Measurements from ENCODE around the gene PSD2.
"Not testable (repeated sequence)": the region's sequence is repeated elsewhere in the genome, so short reads cannot be mapped to it uniquely, and the experiment has no call there.

PSD2 gene

DNA sequence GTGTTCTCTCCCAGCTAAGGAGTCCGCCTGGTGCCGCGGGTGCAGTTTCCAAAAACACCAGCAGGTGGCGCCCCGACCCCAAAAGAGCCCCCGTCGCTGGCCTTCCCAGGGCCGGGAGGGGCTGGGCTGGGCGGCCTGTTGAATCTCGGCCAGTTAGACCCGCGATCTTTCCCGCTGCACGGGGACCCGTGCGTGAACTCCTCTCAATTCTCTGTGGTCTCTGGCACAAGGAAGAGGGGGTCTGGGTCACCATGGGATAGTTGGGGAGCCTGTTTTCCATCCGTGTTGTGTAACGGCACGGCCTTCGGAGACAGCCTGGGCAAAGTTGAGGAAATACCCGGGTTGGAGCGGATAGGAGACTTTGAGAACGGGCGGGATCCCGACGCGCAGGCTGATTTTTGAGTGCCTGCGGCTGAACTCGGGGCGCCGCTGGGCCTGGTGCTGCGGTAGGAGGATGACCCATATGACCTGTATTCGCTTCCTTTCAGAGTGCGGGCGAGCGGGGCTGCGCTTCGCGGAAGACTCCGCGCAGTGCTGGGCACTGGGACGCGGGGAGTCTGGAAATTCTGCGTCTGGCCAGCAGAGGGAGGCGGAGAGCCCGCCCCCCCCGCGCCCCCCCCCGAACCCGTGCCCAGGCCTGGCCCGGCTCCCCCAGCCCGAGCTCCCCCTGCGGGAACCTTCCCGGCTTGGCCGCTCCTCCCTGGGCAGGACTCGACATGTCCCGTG is 7.9 kb upstream of the PSD2 start:
- in situ Hi-C loops (cut with HindIII; ENCODE audit: low sequenced_read_pairs) = no loop called here

DNA sequence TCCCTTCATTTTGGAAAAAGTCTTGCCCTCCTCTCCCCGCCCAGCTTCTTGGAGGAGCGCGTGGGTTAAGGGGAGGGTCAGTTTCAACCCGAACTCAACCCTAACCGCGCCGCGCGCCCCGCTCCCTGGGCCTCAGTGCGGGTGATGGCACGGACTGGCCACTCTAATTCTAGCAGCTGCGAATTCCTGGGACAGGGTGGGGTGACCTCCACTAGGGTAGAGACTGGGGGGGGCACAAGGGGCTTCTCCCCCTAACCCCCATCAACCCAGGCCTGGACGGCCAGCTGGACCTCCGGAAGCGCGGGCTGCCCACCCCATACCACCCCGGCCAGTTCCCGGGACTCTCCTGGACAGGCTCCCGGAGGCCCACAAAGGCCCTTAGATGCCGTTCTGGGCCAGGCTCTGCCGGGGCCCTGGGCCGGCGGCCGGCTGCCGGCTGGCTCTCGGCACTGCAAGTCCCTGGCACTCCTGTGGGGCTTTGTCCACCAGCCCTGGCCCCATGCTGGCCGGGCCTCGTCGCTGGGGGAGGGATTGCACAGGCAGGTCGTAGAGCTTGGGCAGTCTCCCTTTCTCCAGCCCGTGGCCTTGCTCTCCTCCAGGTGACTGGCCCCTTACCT is 7.2 kb upstream of the PSD2 start:
- in situ Hi-C loops (cut with HindIII; ENCODE audit: low sequenced_read_pairs) = no loop called here

DNA sequence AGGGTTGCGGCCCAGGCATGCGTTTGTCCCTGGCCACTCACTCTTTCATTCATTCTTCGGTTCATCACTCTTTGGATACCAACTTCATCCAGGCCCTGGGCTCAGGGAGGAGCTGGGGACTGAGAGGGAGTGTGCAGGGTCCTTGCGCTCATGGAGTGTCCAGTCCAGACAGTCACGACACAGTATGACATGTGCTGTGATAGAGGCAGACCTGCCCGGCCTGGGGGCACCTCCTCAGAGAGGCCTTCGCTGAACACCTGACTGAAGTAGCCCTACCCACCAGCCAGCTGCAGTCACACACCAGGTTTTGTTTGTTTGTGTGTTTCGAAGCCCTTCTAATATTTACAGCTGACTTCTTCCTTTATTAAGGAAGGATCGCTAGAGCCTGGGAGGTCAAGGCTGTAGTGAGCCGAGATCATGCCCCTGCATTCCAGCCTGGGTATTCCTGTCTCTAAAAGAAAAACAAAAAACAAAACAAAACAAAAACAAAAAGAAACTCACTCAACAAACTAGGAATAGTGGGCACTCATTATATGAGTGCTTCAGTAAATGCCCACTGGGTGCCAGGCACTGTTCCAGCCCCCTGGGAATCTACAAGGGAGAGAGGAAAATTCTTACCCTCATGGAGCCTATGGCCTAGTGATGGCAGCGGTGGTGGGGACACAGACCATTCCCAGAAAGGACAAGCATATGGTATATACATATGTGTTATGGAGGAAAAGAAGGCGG is 6.3 kb upstream of the PSD2 start:
- in situ Hi-C loops (cut with HindIII; ENCODE audit: low sequenced_read_pairs) = no loop called here

DNA sequence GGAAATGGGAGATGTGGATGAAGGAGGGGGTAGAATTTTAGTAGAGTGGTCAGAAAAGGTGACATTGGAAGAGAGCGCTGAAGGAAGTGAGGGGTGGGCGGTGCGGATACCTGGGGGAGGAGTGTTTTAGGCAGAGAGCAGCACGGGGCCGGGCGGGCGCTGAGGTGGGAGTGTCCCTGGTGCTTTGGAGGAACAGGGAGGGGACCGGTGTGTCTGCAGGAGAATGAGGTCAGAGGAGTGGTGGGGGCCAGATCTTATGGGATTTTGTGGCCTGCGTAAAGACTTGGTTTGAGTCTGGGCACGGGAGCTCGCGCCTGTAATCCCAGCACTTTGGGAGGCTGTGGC is 5.8 kb upstream of the PSD2 start:
- in situ Hi-C loops (cut with HindIII; ENCODE audit: low sequenced_read_pairs) = no loop called here

DNA sequence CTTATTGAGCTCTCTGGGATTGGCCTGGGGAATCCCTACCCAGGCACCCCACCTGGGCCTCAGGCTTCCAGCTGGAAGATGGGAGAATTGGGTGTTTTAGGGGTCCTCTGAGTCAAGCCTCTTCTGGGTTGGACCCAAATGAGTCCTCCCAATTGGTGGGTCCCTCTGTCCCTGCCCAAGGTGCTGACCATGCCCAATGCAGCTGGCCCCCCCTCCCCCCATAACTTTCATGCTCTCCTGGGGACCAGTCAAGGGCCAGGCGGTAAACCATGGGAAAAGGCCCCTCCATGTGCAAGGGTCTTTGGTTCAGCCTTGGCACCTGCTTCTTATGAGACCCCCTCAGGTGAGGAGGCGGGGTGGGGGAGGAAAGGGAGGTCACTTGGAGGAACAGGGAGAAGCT is 3.4 kb upstream of the PSD2 start:
- in situ Hi-C loops (cut with HindIII; ENCODE audit: low sequenced_read_pairs) = no loop called here

DNA sequence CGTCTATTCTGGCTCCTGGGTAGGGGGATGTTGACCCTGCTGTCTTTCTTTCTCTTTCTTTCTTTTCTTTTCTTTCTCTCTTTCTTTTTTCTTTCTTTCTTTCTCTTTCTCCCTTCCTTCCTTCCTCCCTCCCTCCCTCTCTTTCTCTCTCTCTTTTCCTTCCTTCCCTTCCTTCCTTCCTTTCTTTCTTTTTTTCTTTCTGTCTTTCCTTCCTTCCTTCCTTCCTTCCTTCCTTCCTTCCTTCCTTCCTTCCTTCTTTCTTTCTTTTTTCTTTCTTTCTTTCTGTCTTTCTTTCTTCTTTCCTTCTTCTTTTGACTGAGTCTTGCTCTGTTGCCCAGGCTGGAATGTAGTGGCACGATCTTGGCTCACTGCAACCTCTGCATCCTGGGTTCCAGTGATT is 3.0 kb upstream of the PSD2 start:
- in situ Hi-C loops (cut with HindIII; ENCODE audit: low sequenced_read_pairs) = not testable (repeated sequence)

DNA sequence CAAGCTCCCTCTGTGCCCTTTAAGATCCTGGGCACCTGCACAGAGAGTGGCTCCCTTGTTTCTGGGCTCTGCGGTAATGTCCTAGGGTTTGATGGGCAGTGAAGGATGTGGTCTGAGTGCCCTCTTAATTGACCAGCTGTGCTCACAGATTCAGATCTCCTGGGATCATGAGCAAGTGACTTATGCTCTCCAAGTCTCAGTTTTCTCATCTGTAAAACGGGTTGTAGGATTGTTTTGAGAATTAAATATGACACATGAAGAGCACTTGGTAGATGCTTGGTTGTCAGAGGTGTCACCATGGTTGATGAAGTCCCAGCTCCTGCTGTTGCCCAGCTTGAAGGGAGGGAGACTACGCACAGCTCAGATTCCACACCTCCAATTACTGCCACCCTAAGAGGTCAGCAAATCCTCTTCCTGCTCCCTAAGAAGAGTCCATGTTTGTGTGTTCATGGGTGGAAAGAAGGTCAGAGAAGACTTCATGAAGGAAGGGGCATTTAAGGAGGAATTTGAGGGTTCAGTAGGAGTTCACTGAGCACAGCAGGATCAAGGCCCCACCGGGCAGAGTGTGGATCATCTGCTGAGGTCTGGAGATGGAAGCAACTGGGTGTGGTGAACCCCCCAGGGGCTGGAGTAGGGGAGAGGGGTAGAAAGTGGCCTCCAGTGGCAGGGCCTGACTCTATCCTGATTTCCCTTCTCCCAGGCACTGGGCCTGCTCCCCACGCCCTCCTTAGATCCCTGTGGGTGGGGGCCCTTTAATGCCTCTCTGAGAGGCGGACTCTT is 1.4 kb upstream of the PSD2 start:
- in situ Hi-C loops (cut with HindIII; ENCODE audit: low sequenced_read_pairs) = no loop called here

DNA sequence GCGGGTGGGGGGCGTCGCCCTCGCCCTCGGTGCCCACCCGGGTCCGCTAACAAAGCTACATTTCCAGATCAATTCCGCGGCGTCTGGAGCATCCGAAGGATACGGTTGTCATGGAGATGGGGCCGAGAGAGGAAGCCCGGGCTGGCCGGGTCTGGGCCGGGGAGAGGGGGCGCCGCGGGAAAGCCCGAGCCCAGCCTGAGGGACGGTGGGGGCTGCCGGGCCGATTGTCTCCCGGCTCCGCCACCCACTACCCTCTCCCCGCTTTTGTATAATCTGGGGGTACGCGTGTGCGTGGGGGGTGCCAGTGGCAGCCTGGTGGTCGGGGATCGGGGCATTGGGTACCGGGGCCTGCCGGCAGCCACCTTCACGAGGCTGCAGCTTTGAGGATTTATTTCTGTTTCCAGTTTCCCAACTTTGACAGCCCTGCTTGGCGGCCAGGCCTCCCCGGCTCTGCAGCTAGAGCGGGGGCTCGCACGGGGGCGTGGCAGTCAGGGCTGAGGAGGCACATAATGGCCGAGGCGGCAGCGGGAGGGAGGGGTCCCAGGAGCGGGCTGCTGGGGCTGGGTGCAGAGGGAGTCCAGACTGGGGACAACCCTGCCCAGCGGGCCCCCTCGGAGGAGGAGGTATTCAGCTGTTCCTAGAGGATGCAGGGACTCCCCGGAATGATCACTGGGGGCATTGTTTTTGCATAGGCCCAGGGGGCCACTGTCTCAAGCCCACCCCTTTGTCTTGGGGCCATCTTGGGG is 626 bp downstream of the PSD2 start:
- in situ Hi-C loops (cut with HindIII; ENCODE audit: low sequenced_read_pairs) = no loop called here

DNA sequence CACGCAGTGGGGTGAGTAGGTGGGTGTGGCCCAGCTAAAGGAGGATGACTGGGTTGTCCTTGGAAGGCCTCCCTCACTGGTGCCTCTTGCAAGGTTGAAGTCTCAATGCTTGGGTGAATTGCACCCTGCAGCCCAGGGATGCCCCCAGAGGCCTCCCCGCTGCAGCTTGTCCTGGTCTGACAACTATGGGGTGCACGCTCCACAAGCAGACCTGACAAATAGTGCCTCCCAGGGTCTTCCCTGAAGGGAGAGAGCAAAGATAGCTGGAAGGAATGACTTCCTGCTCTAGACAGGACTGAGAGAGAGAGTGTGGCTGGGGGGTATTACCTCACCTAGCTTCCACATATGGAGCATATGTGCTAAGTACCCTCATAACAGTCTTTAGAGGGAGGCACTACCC is 1.7 kb downstream of the PSD2 start:
- in situ Hi-C loops (cut with HindIII; ENCODE audit: low sequenced_read_pairs) = no loop called here

DNA sequence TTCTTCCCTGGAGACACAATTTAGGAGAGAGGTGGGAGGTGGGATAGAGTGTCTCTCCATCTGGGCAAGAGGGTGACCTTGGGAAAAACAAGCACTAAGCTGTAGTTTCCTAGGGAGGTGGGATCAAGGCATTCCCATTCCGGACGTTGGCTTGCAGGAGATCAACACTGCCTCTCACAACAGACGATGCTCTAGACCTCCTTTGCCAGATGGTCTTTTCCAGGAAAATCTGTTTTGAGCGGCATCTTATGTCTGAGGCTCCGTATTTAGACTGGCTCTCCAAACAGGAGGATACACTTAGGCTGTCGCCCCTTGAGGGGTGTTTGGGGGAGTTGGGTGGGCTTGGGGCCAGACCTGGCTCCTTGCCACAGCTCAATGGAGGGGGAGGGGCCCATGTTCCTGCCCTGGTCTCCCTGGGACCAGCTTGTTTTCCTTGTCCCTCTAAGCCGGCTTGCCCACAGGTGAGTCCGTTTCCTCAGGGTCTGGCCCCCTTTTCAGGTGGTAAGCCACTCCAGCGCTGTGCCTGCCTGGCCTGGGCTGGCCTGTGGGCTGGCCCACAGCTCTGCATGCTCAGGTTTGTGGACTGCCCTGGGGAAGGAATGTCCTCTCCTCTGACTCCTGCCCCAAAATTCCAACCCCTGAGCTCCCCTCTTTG is 2.4 kb downstream of the PSD2 start:
- in situ Hi-C loops (cut with HindIII; ENCODE audit: low sequenced_read_pairs) = no loop called here

DNA sequence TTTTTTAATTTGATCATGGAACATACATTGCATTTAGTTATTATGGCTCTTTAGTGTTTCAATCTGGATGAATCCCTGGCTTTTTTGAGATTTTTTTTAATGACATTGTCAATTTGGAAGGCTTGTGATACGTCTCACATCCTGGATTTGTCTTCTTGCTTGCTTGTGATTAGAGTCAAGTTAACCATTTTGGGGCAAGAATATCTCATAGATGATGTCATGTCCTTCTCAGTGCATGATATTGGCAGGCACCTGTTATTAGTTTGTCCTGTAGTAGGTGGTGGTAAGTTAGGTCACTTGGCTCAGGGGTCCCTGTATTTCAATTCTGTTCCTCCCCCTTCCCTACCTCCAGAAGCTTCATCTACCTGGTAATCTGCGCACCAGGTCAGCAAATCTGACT is 3.3 kb downstream of the PSD2 start:
- in situ Hi-C loops (cut with HindIII; ENCODE audit: low sequenced_read_pairs) = no loop called here

DNA sequence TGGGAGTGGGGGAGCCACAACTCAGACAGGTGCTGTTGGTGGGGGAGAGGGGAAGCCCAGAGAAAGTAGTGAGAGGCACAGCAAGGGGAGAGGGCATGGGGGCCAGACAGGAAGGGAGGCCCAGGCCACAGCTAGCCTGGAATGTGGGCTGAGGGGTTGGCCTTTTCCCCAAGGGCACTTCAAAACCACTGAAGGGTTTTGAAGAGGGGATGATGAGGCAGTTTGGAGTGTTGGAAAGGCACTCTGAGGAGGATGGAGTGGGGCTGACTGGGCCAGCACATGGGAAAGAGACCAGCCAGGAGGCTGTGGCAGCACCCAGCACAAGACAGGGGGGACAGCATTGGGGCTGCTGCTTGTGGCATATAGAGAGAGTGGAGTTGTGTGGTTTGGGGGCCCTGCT is 3.8 kb downstream of the PSD2 start:
- in situ Hi-C loops (cut with HindIII; ENCODE audit: low sequenced_read_pairs) = no loop called here

DNA sequence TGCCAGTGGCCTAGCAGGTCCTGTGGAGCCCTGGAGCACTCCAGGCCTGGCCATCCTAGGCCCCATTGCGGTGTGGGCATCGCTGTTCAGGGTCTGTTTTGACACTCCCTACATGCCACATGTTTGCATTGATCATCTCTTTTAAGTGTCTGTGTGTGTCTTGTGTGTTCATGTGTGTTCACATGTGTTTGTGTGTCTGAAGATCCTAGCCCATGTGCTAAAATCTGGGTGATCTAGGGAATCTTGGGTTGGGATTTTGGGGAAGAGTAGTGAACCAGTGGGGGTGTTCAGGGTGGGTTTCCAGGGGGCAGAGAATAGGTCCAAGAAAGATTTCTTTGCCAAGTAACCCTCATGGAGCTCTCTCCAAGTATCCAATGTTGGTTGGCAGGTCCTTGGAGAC is 8.4 kb downstream of the PSD2 start:
- in situ Hi-C loops (cut with HindIII; ENCODE audit: low sequenced_read_pairs) = no loop called here

DNA sequence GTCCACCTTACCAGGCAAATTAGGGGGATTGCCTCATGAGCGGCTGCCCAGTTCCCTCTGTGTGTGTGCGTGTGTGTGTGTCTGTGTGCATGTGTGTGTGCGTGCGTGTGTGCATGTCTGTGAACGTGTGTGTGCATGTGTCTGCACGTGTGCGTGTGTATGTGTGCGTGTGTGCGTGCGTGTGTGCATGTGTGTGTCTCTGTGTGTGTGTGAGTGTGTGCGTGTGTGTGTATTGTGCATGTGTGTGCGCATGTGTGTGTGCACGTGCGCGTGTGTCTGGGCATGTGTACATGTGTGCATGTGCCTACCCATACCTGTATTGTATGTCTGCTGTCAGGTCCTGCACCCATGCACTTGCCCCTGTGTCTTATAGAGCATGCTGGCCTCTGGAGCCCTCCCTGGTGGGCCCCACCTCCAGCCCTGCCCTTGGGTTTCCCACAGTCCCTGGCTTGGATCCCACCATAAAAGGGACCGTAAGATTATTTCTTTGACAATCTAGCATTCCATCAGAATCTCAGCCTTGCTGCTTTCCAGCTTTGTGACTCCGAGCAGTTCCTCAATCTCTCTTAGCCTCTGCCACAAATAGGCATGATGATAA is 9.3 kb downstream of the PSD2 start:
- in situ Hi-C loops (cut with HindIII; ENCODE audit: low sequenced_read_pairs) = no loop called here

DNA sequence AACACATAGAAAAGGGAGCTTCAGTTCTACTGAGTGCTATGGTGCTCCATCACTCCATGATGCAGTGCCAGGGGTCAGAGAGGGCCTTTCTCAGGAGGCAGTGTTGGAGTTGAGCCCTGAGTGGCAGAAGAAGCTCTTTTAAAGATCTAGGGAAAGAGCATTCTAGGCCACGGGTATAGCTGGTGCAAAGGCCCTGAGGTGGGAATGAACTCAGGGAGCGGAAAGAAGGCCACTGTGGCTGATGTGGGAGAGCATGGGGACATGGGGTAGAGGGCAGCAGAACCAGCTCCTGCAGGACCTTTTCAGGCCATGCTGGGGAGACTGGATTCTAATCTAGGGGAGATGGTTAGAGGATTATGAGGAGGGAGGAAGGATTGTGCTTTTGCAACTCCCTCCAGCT is 9.9 kb downstream of the PSD2 start:
- in situ Hi-C loops (cut with HindIII; ENCODE audit: low sequenced_read_pairs) = no loop called here

DNA sequence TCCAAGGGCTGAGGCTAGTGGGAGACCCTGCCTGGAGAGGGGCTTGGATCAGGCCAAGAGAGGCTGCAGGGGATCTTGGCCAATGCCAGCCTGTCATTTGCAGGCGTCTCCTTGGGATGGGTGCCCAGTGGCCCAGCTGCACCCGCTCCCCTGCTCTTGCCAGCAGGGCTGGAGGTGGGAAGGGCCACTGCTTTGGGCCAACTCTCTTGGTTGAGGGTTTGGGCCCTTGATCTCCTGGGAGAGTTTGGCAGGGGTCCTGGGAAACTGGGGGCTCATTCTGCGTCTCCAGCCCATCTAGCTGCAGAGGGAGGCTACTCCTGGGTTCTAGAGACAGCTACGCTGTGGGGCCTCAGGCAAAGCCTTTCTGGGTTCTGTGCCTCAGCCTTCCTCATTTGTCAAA is 10.5 kb downstream of the PSD2 start:
- in situ Hi-C loops (cut with HindIII; ENCODE audit: low sequenced_read_pairs) = no loop called here

DNA sequence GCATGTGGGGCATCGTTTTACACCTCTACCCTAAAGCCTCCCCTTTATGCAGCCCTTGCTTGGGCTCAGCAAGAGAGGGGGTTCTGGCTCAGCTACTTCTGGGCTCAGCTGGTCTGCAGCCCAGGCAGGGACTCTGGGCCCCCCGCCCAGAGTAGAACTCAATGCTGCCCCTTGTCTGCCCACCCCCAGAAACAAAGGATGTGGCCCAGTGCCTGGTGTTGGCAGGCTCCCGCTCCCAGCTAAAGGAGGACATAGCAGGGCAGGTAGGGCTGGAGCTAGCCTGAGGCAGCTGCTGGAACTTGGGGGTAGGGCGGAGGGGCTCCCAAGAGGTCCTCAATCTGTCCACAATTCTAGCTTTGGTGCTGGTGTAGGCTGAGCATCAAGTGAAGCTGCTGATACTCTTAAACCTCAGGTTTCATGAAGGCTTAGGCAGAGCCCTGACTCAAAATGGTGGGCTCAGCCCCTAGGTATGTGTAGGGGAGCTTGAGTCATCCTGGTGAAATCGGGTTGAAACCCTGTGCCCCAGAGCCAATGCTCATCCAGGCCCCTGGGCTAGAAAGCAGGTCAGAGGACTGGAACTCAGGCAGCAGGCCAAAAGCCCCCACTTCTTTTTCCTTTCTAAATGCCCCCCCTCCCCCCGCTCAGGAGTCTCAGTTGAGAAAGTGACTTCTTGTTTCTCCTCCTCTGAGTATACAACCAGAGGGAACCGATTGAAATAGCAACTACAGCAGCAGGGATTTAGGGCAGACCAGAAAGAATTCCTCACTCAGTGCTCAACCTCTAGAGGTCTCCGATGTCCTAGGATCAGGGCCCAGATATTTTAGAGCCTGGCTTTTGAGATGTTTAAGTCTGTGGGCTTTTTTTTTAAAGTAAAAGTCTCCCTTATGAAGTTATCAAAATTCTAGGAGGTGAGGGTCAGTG is 11.4 kb downstream of the PSD2 start:
- in situ Hi-C loops (cut with HindIII; ENCODE audit: low sequenced_read_pairs) = no loop called here

DNA sequence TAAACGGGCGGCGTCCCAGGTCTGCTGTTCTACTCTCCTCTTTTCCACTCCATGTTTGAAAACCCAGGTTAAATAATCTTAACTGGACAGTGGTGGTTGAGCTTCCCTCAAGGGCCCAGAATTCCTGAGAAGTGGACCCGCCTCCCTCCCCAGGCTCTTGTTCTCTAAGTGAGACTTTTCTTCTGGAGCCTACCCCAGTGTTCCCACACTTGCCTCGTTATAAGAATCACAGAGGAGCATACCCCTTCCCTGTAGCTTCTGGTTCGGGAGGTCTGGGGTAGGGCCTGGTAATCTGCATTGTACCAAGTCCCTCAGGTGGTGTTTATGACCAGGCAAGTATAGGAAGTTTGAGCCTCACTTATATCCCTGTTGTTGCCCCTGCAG is 12.0 kb downstream of the PSD2 start:
- in situ Hi-C loops (cut with HindIII; ENCODE audit: low sequenced_read_pairs) = no loop called here
